GM23338 (cell line): ENCODE results near the gene IL1A.

ENCODE experiments used
- CREB1 ChIP-seq: fragments of 250-450 bp; sonication (Bioruptor Pico); IDR thresholded peaks from 2 replicates; pipeline ENCODE4 v1.5.0; 2020; ENCODE audit warnings: low read depth, mild to moderate bottlenecking, moderate library complexity
- EZH2 ChIP-seq: fragments of 200-600 bp; sonication (generic); IDR thresholded peaks from one replicate; pipeline ENCODE4 v1.8.0; 2017; ENCODE audit warnings: antibody characterized with exemption, mild to moderate bottlenecking, low read depth; ENCODE audit not compliant: unreplicated experiment
- EZH2phosphoT487 ChIP-seq: fragments of 200-600 bp; sonication (generic); IDR thresholded peaks from one replicate; pipeline ENCODE4 v1.8.1; 2018; ENCODE audit warnings: antibody characterized with exemption; ENCODE audit not compliant: unreplicated experiment
- JUNB ChIP-seq: IDR thresholded peaks from one replicate; pipeline ENCODE4 v1.6.1; 2016; ENCODE audit warnings: antibody characterized with exemption; ENCODE audit not compliant: unreplicated experiment
- POLR2AphosphoS5 ChIP-seq: IDR thresholded peaks from 2 replicates; pipeline ENCODE4 v1.6.1; 2016; ENCODE audit warnings: antibody characterized with exemption, low read depth
- STAT1 ChIP-seq: IDR thresholded peaks from one replicate; pipeline ENCODE4 v1.6.1; 2016; ENCODE audit warnings: antibody characterized with exemption; ENCODE audit not compliant: unreplicated experiment
- ZNF331 ChIP-seq: fragments of 250-450 bp; sonication (Bioruptor Pico); IDR thresholded peaks from 2 replicates; pipeline ENCODE4 v1.5.0; 2020; ENCODE audit warnings: low read depth, mild to moderate bottlenecking, moderate library complexity
- TF ChIP-seq, protein P1 (sequence below), 2 experiments: fragments of 200-600 bp in 1 of 2; sonication (generic) in 1 of 2; conservative IDR thresholded peaks; 2 replicates each; pipeline versions ENCODE4 v1.5.1 to v1.6.1; 2016 to 2017; ENCODE audit warnings: antibody characterized with exemption in 2 of 2, low read depth in 2 of 2, mild to moderate bottlenecking in 2 of 2, moderate library complexity in 1 of 2
- TF ChIP-seq, protein P2 (sequence below): IDR thresholded peaks from one replicate; pipeline ENCODE4 v1.6.1; 2018; ENCODE audit warnings: antibody characterized with exemption; ENCODE audit not compliant: unreplicated experiment
- TF ChIP-seq, protein P3 (sequence below): fragments of 250-450 bp; sonication (Bioruptor Pico); IDR thresholded peaks from 2 replicates; pipeline ENCODE4 v1.5.0; 2020; ENCODE audit warnings: mild to moderate bottlenecking, moderate library complexity

DNA sequence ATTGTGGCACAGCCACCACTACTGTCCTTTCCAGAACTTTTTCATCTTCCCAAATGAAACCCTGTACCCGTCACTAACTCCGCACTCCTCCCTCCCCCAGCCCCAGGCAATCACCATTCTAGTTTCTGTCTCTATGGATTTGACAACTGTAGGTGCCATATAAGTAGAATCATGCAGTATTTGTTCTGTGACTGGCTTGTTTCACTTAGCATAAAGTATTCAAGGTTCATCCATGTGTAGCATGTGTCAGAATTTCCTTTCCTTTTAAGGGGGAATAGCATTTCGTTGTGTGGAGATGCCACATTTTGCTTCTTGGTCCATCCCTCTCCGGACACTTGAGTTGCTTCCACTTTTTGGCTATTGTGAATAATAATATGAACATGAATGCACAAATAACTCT lies 19.0 kb downstream of the IL1A start:
- TF ChIP-seq EZH2phosphoT487 (no peak), JUNB (no peak), EZH2 (no peak), ZNF331 (CRISPR knock-in tag) (no peak), POLR2AphosphoS5 (no peak), CREB1 (no peak), STAT1 (no peak)
- TF ChIP-seq, protein P1, sequence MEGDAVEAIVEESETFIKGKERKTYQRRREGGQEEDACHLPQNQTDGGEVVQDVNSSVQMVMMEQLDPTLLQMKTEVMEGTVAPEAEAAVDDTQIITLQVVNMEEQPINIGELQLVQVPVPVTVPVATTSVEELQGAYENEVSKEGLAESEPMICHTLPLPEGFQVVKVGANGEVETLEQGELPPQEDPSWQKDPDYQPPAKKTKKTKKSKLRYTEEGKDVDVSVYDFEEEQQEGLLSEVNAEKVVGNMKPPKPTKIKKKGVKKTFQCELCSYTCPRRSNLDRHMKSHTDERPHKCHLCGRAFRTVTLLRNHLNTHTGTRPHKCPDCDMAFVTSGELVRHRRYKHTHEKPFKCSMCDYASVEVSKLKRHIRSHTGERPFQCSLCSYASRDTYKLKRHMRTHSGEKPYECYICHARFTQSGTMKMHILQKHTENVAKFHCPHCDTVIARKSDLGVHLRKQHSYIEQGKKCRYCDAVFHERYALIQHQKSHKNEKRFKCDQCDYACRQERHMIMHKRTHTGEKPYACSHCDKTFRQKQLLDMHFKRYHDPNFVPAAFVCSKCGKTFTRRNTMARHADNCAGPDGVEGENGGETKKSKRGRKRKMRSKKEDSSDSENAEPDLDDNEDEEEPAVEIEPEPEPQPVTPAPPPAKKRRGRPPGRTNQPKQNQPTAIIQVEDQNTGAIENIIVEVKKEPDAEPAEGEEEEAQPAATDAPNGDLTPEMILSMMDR (conservative IDR thresholded peaks at IDR 0.05; ENCODE audit: low read depth in 2 of 2), result no peak
- TF ChIP-seq, protein P2, sequence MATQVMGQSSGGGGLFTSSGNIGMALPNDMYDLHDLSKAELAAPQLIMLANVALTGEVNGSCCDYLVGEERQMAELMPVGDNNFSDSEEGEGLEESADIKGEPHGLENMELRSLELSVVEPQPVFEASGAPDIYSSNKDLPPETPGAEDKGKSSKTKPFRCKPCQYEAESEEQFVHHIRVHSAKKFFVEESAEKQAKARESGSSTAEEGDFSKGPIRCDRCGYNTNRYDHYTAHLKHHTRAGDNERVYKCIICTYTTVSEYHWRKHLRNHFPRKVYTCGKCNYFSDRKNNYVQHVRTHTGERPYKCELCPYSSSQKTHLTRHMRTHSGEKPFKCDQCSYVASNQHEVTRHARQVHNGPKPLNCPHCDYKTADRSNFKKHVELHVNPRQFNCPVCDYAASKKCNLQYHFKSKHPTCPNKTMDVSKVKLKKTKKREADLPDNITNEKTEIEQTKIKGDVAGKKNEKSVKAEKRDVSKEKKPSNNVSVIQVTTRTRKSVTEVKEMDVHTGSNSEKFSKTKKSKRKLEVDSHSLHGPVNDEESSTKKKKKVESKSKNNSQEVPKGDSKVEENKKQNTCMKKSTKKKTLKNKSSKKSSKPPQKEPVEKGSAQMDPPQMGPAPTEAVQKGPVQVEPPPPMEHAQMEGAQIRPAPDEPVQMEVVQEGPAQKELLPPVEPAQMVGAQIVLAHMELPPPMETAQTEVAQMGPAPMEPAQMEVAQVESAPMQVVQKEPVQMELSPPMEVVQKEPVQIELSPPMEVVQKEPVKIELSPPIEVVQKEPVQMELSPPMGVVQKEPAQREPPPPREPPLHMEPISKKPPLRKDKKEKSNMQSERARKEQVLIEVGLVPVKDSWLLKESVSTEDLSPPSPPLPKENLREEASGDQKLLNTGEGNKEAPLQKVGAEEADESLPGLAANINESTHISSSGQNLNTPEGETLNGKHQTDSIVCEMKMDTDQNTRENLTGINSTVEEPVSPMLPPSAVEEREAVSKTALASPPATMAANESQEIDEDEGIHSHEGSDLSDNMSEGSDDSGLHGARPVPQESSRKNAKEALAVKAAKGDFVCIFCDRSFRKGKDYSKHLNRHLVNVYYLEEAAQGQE, result no peak
- TF ChIP-seq, protein P3, sequence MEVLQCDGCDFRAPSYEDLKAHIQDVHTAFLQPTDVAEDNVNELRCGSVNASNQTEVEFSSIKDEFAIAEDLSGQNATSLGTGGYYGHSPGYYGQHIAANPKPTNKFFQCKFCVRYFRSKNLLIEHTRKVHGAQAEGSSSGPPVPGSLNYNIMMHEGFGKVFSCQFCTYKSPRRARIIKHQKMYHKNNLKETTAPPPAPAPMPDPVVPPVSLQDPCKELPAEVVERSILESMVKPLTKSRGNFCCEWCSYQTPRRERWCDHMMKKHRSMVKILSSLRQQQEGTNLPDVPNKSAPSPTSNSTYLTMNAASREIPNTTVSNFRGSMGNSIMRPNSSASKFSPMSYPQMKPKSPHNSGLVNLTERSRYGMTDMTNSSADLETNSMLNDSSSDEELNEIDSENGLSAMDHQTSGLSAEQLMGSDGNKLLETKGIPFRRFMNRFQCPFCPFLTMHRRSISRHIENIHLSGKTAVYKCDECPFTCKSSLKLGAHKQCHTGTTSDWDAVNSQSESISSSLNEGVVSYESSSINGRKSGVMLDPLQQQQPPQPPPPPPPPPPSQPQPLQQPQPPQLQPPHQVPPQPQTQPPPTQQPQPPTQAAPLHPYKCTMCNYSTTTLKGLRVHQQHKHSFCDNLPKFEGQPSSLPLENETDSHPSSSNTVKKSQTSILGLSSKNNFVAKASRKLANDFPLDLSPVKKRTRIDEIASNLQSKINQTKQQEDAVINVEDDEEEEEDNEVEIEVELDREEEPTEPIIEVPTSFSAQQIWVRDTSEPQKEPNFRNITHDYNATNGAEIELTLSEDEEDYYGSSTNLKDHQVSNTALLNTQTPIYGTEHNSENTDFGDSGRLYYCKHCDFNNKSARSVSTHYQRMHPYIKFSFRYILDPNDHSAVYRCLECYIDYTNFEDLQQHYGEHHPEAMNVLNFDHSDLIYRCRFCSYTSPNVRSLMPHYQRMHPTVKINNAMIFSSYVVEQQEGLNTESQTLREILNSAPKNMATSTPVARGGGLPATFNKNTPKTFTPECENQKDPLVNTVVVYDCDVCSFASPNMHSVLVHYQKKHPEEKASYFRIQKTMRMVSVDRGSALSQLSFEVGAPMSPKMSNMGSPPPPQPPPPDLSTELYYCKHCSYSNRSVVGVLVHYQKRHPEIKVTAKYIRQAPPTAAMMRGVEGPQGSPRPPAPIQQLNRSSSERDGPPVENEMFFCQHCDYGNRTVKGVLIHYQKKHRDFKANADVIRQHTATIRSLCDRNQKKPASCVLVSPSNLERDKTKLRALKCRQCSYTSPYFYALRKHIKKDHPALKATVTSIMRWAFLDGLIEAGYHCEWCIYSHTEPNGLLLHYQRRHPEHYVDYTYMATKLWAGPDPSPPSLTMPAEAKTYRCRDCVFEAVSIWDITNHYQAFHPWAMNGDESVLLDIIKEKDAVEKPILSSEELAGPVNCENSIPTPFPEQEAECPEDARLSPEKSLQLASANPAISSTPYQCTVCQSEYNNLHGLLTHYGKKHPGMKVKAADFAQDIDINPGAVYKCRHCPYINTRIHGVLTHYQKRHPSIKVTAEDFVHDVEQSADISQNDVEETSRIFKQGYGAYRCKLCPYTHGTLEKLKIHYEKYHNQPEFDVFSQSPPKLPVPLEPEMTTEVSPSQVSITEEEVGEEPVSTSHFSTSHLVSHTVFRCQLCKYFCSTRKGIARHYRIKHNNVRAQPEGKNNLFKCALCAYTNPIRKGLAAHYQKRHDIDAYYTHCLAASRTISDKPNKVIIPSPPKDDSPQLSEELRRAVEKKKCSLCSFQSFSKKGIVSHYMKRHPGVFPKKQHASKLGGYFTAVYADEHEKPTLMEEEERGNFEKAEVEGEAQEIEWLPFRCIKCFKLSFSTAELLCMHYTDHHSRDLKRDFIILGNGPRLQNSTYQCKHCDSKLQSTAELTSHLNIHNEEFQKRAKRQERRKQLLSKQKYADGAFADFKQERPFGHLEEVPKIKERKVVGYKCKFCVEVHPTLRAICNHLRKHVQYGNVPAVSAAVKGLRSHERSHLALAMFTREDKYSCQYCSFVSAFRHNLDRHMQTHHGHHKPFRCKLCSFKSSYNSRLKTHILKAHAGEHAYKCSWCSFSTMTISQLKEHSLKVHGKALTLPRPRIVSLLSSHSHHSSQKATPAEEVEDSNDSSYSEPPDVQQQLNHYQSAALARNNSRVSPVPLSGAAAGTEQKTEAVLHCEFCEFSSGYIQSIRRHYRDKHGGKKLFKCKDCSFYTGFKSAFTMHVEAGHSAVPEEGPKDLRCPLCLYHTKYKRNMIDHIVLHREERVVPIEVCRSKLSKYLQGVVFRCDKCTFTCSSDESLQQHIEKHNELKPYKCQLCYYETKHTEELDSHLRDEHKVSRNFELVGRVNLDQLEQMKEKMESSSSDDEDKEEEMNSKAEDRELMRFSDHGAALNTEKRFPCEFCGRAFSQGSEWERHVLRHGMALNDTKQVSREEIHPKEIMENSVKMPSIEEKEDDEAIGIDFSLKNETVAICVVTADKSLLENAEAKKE, result no peak
